Activated CD4-positive, alpha-beta T cell treated with anti-CD3 and anti-CD28 coated beads, Interleukin-2, amount 10 ng/mL, durations not matched to agents 7 days and 5 days (primary cell): ENCODE results near the gene CCDC32. TPM values are rescaled to one million over a fixed set of nuclear protein-coding genes. Genes with fewer than 3 reads are reported as not detected.
"Not testable (repeated sequence)": the region's sequence is repeated elsewhere in the genome, so short reads cannot be mapped to it uniquely, and the experiment has no call there.

Experiments
- CTCF ChIA-PET: fragments of 350-600 bp; sonication (Branson Sonifier 250); formaldehyde crosslinking; loops from one replicate; lab custom pipeline; 2021; ENCODE audit warnings: antibody characterized with exemption; lab: Charles Lee
- POLR2A ChIA-PET: fragments of 350-600 bp; sonication (Branson Sonifier 250); formaldehyde crosslinking; loops from one replicate; lab custom pipeline; 2021; ENCODE audit warnings: antibody characterized with exemption; lab: Charles Lee
- DNase-seq: peaks from one replicate; pipeline ENCODE4 v3.0.0-alpha.2; 2020
- H3K27ac Mint-ChIP-seq: one replicate; pipeline ENCODE4 v1.8.0; 2021; ENCODE audit warnings: mild to moderate bottlenecking, moderate library complexity, mixed read lengths
- H3K27me3 Mint-ChIP-seq: one replicate; pipeline ENCODE4 v1.8.0; 2021; ENCODE audit warnings: mixed read lengths
- H3K36me3 Mint-ChIP-seq: one replicate; pipeline ENCODE4 v1.8.0; 2021; ENCODE audit warnings: low read depth, mixed read lengths
- H3K4me1 Mint-ChIP-seq: one replicate; pipeline ENCODE4 v1.8.0; 2021; ENCODE audit warnings: mixed read lengths
- H3K4me3 Mint-ChIP-seq: one replicate; pipeline ENCODE4 v1.8.0; 2021; ENCODE audit warnings: mild to moderate bottlenecking, moderate library complexity, mixed read lengths
- H3K9me3 Mint-ChIP-seq: one replicate; pipeline ENCODE4 v1.8.0; 2021; ENCODE audit warnings: mixed read lengths
- total RNA-seq, 2 experiments: library from RNA; stranded (reverse); gene quantifications; one replicate each; pipeline ENCODE4 v1.2.3, GENCODE V29; 2021

Gene CCDC32
- total RNA-seq, 2 experiments from 2014 or later, result 17.0 to 22.7 TPM

DNA sequence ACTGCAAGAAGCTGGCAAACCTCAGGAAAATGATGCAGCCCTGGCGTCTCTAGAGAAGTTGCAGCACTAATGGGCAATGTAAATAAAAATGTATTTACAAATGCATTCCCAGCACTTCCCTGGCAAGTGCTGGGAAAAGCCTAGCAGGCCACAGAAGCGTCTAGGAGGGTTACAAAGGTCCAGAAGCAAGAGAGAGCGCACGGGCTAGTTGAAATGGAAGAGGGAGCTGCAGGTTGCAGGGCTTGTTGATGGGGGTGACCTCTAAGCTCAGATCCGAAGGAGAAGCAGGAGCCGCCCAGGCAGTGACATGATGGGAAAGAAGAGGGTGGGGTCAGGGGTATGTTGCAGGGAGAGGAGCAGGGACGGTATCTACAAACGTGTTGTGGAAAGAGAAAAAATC is 26.5 kb upstream of the CCDC32 start:
- Mint-ChIP-seq H3K36me3 (peaks cover 8% of the 10 kb centered on the region), H3K9me3 (no peaks in the 10 kb centered on the region), H3K4me3 (no peak overlapping the region), H3K27me3 (peaks cover 9% of the 10 kb centered on the region), H3K4me1 (peaks cover 36% of the 10 kb centered on the region), H3K27ac (no peak overlapping the region)
- DNase-seq, result no peak
- ChIA-PET POLR2A (no interaction called here), CTCF (interaction anchor here (0.5 to 1.1 kb wide), 2 partner anchors 8 to 29 kb away, joined by 3 to 4 read pairs; no protein-coding TSS in a partner anchor)

DNA sequence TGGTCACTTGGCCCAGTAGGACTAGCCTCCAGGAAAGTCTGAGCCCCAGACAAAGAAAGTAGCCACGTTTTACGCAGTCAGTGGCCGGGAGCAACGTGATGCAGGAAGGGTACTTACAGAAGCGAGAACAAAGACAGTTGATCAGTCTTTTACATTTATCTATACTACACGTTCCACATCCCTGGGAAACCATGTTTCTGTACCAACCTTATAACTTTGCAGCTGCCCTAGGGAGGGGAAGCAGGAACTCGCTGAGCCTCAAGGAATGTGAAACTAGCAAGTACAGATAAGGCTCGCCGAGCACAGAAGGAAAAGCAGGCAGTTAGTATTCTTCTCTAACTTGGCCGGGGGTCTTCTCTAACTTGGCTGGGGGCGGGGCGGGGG is 25.8 kb upstream of the CCDC32 start:
- Mint-ChIP-seq H3K27ac (no peak overlapping the region), H3K36me3 (peaks cover 6% of the 10 kb centered on the region), H3K9me3 (no peaks in the 10 kb centered on the region), H3K4me1 (peaks cover 32% of the 10 kb centered on the region), H3K4me3 (peak overlapping the region; percentile 75), H3K27me3 (peaks cover 9% of the 10 kb centered on the region)
- ChIA-PET POLR2A (no interaction called here), CTCF (interaction anchor here (1.1 to 2.0 kb wide), 6 partner anchors 8 to 192 kb away, joined by 3 to 9 read pairs (median 6); partner anchors contain the start of gene CCDC32)
- DNase-seq, result no peak

DNA sequence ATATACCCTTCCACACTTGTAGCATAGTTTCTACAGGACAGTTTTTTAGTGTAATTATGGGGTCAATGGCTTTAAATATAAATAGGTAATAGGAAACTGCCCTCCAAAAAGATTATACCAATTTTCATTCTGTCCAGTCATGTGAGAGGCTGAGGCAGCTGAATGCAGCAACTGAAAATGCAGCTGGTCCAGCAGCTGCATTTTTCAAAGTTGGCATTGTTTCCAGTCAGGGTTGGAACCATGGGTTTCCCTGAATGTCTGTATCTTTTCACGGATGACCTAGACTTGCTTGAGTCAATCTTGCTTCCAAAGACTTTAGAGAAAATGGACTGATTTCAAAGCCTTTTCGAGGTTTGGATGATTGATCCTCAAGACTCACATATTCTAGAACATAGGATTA is 19.3 kb upstream of the CCDC32 start:
- POLR2A ChIA-PET, result no interaction called here
- CTCF ChIA-PET, result interaction anchor here (0.6 kb wide), 1 partner anchor 142 kb away, joined by 3 read pairs; no protein-coding TSS in a partner anchor
- H3K4me3 Mint-ChIP-seq, result no peak overlapping the region
- peaks cover 9% of the 10 kb centered on the region for H3K9me3 Mint-ChIP-seq
- peaks cover 8% of the 10 kb centered on the region for H3K27me3 Mint-ChIP-seq
- H3K27ac Mint-ChIP-seq, result no peak overlapping the region
- peaks cover 4% of the 10 kb centered on the region for H3K4me1 Mint-ChIP-seq
- DNase-seq, result no peak
- H3K36me3 Mint-ChIP-seq, result no peaks in the 10 kb centered on the region

DNA sequence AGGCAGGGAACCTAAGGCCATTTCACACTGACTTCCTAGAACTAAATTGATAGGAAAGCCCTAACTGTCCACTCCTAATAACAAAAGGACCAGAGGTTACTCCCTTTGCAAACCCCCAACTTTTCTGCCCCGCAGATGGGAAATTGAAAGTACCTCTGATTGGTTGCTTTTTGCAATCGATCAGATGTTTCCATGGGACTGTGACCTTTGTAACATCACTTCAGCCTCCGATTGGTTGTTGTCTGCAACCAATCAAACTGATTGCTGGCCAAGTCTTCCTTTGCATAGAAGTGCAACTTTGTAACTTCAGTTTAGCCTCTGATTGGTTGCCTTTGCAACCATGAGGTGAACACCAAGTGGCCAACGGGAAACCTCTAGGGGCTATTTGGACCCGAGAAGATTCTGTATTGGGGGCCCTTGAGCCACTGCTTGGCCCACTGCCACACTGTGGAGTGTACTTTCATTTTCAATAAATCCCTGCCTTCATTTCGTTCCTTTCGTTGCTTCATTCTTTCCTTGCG is 17.9 kb upstream of the CCDC32 start:
- Mint-ChIP-seq H3K27me3 (peaks cover 5% of the 10 kb centered on the region), H3K4me3 (peak overlapping the region; percentile 15), H3K9me3 (peaks cover 9% of the 10 kb centered on the region), H3K4me1 (peaks cover 4% of the 10 kb centered on the region), H3K36me3 (no peaks in the 10 kb centered on the region), H3K27ac (peak overlapping the region; percentile 82)
- peak; percentile 38 for DNase-seq
- POLR2A ChIA-PET, result no interaction called here
- CTCF ChIA-PET, result interaction anchor here (0.9 to 1.2 kb wide), 2 partner anchors 10 to 18 kb away, joined by 3 read pairs; no protein-coding TSS in a partner anchor

DNA sequence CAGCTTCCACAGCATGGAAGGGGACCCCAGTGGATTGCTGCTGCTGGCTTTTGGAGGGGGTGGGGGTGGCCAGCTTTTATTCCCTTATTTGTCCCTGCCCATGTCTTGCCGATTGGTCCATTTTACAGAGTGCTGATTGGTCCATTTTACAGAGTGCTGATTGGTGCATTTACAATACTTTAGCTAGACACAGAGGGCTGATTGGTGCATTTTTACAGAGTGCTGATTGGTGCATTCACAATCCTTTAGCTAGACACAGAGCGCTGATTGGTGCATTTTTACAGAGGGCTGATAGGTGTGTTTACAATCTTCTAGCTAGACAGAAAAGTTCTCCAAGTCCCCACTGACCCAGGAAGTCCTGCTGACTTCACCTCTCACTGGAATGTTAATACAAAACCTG is 17.0 kb upstream of the CCDC32 start:
- H3K4me3 Mint-ChIP-seq, H3K27ac Mint-ChIP-seq, DNase-seq, POLR2A ChIA-PET, H3K36me3 Mint-ChIP-seq, H3K4me1 Mint-ChIP-seq, H3K27me3 Mint-ChIP-seq, H3K9me3 Mint-ChIP-seq: not testable (repeated sequence)
- CTCF ChIA-PET, result interaction anchor here (0.9 to 1.9 kb wide), 4 partner anchors 9 to 163 kb away, joined by 3 to 4 read pairs (median 3); no protein-coding TSS in a partner anchor

DNA sequence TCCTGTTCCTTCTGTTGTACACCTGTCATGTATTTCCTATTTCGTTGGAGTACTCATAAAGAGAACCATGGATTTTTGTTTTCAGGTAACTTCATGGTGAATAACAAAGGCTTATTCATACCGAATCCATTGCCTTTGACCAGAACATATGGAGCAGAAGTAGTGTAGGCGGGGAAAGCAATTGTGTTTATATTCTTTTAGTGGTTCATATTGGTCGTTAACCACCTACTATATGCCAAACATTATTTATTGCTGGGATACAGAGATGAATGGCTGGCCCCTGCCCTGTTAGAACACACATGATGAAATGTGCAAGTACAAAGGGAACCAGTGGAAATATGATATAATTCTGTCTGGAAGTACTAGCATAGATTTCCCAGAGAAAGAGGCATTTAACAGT is 14.1 kb upstream of the CCDC32 start:
- no peak overlapping the region for H3K27ac Mint-ChIP-seq
- DNase-seq, result no peak
- H3K4me1 Mint-ChIP-seq, result peaks cover 4% of the 10 kb centered on the region
- H3K36me3 Mint-ChIP-seq, result peaks cover 12% of the 10 kb centered on the region
- H3K4me3 Mint-ChIP-seq, result no peak overlapping the region
- ChIA-PET POLR2A (no interaction called here), CTCF (interaction anchor here (1.7 to 2.6 kb wide), 2 partner anchors 7 to 11 kb away, joined by 4 to 7 read pairs; no protein-coding TSS in a partner anchor)
- peaks cover 9% of the 10 kb centered on the region for H3K9me3 Mint-ChIP-seq
- H3K27me3 Mint-ChIP-seq, result no peaks in the 10 kb centered on the region

DNA sequence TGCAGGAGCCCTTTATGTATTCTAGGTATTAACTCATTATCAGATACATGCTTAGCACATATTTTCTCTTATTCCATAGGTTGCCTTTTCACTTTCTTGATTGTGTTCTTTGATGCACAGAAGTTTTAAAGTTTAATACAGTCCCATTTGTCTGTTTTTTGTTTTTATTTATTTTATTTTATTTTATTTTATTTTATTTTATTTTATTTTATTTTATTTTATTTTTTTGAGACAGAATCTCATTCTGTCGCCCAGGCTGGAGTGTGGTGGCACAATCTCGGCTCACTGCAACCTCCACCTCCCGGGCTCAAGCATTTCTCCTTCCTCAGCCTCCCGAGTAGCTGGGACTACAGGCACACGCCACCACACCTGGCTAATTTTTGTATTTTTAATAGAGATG is 12.1 kb upstream of the CCDC32 start:
- CTCF ChIA-PET, result interaction anchor here (2.6 kb wide), 1 partner anchor 13 kb away, joined by 7 read pairs; no protein-coding TSS in a partner anchor
- H3K4me1 Mint-ChIP-seq, POLR2A ChIA-PET, DNase-seq, H3K27me3 Mint-ChIP-seq, H3K4me3 Mint-ChIP-seq, H3K9me3 Mint-ChIP-seq, H3K27ac Mint-ChIP-seq: not testable (repeated sequence)
- peaks cover 24% of the 10 kb centered on the region for H3K36me3 Mint-ChIP-seq

DNA sequence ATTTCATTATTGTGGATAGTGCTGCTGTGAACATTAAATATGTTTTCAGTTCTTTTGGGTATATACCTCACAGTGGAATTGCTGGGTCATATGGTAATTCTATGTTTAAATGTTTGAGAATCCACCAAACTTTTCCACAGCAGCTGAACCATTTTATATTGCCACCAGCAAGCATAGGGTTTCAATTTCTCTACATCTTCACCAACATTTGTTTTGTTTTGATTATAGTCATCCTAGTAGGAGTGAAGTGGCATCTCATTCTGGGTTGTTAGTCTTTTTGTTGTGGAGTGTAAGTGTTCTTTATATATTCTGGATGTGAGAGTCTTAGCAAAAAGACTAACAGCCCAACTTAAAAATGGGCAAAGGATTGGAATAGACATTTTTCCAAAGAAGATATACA is 10.3 kb upstream of the CCDC32 start:
- ChIA-PET POLR2A (no interaction called here), CTCF (no interaction called here)
- H3K4me3 Mint-ChIP-seq, result no peak overlapping the region
- no peak for DNase-seq
- H3K36me3 Mint-ChIP-seq, result peaks cover 24% of the 10 kb centered on the region
- no peaks in the 10 kb centered on the region for H3K27me3 Mint-ChIP-seq
- H3K9me3 Mint-ChIP-seq, result no peaks in the 10 kb centered on the region
- no peak overlapping the region for H3K27ac Mint-ChIP-seq
- peaks cover 17% of the 10 kb centered on the region for H3K4me1 Mint-ChIP-seq

DNA sequence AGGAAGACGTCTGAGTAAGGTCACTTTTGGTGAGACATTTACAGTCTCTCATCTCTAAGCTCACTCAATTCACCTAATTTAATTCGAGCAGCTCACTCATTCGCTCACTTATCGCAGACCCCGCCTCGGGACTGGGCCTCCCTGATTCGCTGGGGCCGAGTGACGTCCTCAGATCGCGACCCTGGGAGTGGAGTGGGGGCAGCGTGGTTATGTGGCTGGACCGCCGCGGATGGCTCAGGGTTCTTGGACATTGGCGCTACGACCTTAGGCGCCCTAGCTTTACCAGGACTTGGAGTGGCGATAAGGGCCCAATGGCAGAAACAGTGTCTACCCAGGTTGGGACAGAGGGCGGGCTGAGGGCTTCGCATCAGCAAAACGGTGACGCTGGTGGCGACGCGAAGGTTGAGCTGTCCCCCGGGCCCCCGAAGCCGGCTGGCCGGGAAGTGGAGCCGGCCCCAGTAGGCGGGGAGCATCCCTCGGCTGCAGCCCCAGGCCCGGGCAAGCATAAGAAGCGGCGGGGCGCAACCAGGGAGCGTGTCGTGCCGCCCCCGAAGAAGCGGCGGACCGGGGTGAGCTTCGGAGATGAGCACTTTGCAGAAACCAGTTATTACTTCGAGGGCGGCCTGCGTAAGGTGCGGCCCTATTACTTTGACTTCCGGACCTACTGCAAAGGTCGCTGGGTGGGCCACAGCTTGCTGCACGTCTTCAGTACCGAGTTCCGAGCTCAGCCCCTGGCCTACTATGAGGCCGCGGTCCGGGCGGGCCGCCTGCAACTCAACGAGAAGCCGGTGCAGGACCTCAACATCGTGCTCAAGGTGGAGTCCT is 4.5 kb upstream of the CCDC32 start, which contains the start of gene RPUSD2:
RPUSD2 (plus strand) TSS at position 171 of the 825 bp plus-strand sequence; CDS start at position 210, 39 bp downstream.
- H3K36me3 Mint-ChIP-seq, result peaks cover 13% of the 10 kb centered on the region
- ChIA-PET POLR2A (interaction anchor here (0.6 to 0.8 kb wide), 4 partner anchors 21 to 322 kb away, joined by 3 to 7 read pairs (median 4); partner anchors contain the start of gene INAFM2), CTCF (interaction anchor here (0.7 to 1.8 kb wide), 5 partner anchors 10 to 187 kb away, joined by 3 to 9 read pairs (median 3); no protein-coding TSS in a partner anchor)
- H3K4me1 Mint-ChIP-seq, result peaks cover 40% of the 10 kb centered on the region
- H3K27ac Mint-ChIP-seq, result peak within 1 kb of the TSS; percentile 97
- peak within 1 kb of the TSS; percentile 93 for H3K4me3 Mint-ChIP-seq
- peak; percentile 96 for DNase-seq
- peaks cover 2% of the 10 kb centered on the region for H3K27me3 Mint-ChIP-seq
- H3K9me3 Mint-ChIP-seq, result no peaks in the 10 kb centered on the region

DNA sequence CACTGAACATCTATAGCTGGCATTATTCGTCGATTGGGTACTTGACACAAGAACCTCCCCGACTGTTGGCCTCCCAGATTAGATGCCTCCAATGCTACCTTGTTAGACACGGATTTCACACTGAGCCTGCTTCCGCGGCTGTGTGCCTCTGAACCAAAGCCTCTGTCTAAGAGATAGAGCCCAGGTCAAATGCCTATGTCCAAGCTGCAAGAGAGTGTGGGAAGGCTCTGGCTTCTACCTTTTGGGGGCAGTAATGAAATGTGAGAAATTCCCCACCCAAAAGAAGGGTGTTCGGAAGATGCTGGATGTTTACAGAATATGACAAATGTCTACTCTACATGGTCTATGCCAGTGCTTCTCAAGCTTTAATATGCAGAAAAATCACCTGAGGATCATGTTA is 2.3 kb upstream of the CCDC32 start:
- H3K36me3 Mint-ChIP-seq, result peaks cover 5% of the 10 kb centered on the region
- peaks cover 53% of the 10 kb centered on the region for H3K4me1 Mint-ChIP-seq
- H3K27me3 Mint-ChIP-seq, result peaks cover 2% of the 10 kb centered on the region
- ChIA-PET POLR2A (interaction anchor here (0.6 kb wide), 2 partner anchors 87 to 127 kb away, joined by 3 to 4 read pairs; no protein-coding TSS in a partner anchor), CTCF (no interaction called here)
- H3K9me3 Mint-ChIP-seq, result no peaks in the 10 kb centered on the region
- no peak overlapping the region for H3K4me3 Mint-ChIP-seq
- no peak for DNase-seq
- H3K27ac Mint-ChIP-seq, result no peak overlapping the region

DNA sequence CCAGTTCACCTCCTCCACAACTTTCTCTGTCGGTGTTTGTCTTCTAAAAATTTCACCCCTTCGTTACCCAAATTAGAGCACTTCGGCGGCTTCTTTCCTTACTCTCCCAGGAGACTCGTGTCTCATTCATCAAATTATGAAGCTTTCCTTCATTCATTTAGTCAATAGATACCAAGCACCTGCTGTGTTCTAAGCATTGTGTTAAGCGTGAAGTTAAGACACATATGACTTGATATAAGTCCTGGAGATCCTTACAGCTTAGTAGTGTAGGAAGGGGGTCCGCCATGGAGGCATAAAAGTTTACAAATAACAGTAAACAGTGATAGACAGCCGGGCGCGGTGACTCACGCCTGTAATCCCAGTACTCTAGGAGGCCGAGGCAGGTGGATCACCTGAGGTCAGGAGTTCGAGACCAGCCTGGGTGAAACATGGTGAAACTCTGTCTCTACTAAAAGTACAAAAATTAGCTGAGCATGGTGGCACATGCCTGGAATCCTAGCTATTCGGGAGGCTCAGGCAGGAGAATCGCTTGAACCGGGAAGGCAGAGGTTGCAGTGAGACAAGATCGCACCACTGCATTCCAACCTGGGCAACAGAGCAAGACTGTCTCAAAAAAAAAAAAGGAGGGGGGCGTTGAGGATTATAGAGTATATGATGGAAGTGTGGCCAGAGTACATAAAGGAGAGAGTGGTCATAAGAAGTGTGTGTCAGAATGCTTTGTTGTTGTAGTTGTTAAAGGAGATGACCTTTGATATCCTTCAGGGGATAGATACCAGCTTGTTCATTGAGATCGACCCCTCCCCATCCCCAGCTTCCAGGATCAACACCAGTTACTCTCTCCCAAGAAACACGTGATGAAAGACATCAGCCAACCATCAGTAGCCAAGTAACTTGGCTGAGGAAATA is 744 bp upstream of the CCDC32 start:
- Mint-ChIP-seq H3K36me3 (peaks cover 13% of the 10 kb centered on the region), H3K4me3 (peak overlapping the region; percentile 97), H3K4me1 (peaks cover 50% of the 10 kb centered on the region), H3K9me3 (no peaks in the 10 kb centered on the region), H3K27ac (peak overlapping the region; percentile 97), H3K27me3 (peaks cover 2% of the 10 kb centered on the region)
- DNase-seq, result no peak
- ChIA-PET CTCF (interaction anchor here (0.6 to 2.0 kb wide), 7 partner anchors 12 to 320 kb away, joined by 3 to 9 read pairs (median 4); no protein-coding TSS in a partner anchor), POLR2A (interaction anchor here (1.3 to 1.5 kb wide), 2 partner anchors 32 to 129 kb away, joined by 3 to 4 read pairs; partner anchors contain the start of gene RAD51)

DNA sequence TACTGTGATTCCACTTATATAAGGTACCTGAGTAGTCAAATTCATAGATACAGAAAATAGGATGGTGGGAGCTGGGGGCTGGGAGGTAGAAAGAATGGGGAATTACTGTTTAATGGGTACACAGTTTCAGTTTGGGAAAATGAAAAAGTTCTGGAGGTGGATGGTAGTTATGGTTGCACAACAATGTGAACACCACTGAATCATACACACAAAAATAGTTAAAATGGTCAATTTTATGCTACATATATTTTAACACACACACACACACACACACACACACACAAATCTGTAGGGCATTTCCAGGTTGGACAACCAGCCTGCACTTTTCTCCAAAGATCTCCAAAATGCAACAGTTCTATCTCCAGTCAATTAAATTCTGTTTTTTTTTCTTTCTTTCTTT is 1.4 kb downstream of the CCDC32 start:
- no peak for DNase-seq
- H3K9me3 Mint-ChIP-seq, result no peaks in the 10 kb centered on the region
- H3K4me3 Mint-ChIP-seq, result peak overlapping the region; percentile 97
- H3K4me1 Mint-ChIP-seq, result peaks cover 41% of the 10 kb centered on the region
- H3K27ac Mint-ChIP-seq, result no peak overlapping the region
- peaks cover 2% of the 10 kb centered on the region for H3K27me3 Mint-ChIP-seq
- CTCF ChIA-PET, result interaction anchor here (1.6 kb wide), 1 partner anchor 25 kb away, joined by 4 read pairs; no protein-coding TSS in a partner anchor
- POLR2A ChIA-PET, result no interaction called here
- H3K36me3 Mint-ChIP-seq, result peaks cover 20% of the 10 kb centered on the region
